Measurements from ENCODE around the gene FAM163B.
A peak's percentile ranks its signal among the peaks of the same experiment; 100 is the strongest.

Gene FAM163B

GRCh38 chr9:133615186-133615585, 6.0 kb upstream of the FAM163B start:
- DNase-seq: peak; percentile 85

- no peak for DNase-seq
Measured at GRCh38 chr9:133614678-133615077, 5.5 kb upstream of the FAM163B start.

DNA sequence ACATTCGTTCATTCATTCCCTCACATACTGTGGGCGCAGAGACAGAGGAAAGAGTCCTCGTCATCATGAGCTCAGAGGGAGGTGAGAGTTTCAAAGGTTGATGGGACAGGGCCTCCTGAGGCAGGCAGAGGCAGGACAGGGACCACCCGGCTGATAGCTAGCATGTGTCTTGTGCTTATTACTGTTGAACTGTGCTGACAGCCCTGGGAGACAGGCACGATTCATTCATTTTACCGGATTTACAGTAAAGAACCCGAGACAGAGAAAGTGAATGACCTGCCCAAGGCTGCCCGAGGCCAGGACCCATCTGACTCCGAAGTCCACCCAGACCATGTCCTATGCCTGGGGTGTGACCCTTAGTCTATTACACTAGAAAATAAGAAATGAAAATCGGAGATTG, 4.9 kb upstream of the FAM163B start:
- DNase-seq: no peak

GRCh38 chr9:133613432-133613831, 4.2 kb upstream of the FAM163B start:
- DNase-seq: no peak

DNA sequence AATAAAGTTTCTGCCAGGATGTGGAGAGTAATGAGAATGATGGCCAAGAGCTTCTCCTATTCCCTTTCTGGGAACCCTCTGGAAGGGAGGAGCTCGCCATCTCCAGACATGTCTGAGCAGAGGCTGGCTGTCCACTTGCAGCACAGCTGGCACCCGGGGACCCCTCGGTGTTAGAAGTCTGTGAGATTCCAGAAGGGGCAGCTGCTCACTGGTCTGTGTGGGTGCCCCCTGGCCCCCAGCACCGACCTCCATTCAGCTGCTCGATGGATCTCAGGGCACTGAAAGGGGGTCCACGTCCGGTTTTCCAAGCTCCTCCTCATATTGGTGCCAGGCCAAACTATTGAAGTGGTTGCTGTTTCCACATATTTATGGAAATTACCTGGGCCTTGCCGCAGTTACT, 3.6 kb upstream of the FAM163B start:
- no peak for DNase-seq

- DNase-seq: peak; percentile 30
Measured at GRCh38 chr9:133612051-133612450, 2.9 kb upstream of the FAM163B start.

DNA sequence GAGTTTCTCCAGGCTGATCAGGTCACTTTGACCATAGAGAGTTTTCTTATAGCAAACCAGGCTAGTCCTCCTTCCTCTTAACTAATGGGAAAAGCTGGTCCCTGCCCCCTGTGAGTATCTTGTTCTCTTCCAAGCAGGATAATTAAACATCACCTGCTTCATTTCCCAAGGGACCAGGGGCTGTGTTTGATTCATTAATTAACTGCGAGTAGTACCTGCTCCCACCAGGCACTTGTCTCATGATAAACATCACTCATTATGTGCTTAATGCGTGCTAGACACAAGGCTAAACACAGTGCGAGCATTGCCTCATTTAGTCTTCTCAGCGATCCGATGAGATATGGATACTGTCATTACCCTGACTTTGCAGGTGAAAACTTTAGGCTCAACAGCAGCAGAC, 1.7 kb upstream of the FAM163B start:
- peak; percentile 97 for DNase-seq

GRCh38 chr9:133608889-133609288, 300 bp downstream of the FAM163B start:
- DNase-seq: no peak

DNA sequence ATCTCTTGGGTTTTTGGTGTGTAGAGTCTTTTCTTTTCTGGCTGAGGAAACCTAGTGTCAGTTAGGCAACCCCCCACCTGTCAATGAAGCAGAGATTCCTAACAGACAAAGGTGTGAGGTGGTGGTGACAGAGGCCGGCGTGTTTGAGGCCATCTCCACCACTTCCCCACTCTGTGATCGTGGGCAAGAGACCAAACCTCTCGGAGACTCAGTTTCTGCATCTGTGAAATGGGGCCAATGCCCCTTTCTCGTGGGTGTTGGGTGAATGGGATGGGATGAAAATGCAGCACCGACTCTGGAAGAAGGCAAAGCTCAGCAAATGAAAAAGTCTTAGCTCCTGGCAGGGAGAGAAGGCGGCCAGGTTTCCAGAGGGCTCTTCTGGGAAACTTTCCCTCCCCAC, 807 bp downstream of the FAM163B start:
- DNase-seq: no peak

DNA sequence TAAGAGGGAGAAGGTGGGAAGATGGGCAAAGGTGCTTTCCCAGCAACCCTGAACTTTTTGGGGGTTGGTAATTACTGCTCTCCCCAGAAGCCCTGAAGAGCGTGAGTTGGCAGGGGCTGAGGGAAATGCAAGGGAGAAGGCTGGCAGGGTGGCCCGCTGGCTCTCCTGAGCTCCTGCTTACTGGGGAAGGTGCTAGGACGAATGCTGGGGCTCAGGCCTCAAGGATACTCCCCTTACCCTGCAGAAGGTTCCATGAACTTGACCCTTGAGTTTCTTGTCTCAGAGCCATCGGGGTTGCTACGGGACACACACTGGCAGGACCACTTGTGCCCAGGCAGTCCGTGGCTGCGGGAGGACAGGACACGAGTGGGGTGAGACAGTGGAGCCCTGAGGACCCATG, 1.2 kb downstream of the FAM163B start:
- DNase-seq: no peak

DNA sequence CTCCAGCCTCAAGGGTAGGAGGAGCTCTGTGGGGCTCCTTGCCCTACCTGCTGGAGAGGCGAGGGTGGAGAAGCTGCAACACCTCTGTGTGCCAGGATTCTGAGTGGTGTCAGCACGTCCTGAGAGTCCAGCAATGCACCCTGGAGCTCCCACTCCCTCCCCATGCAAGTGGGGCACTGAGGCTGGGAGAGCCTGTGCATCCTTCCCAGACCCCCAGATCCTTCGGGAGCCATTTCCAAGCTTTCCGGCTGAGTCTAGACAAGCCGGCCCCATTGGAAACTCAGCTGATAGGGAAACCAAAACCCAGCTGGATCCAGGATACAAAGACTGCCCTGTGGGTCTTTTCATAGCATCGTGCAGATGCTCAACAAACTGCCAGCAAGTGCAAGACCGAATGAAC, 1.8 kb downstream of the FAM163B start:
- DNase-seq: no peak

- DNase-seq: peak; percentile 18
Measured at GRCh38 chr9:133606708-133607025, 2.5 kb downstream of the FAM163B start.

DNA sequence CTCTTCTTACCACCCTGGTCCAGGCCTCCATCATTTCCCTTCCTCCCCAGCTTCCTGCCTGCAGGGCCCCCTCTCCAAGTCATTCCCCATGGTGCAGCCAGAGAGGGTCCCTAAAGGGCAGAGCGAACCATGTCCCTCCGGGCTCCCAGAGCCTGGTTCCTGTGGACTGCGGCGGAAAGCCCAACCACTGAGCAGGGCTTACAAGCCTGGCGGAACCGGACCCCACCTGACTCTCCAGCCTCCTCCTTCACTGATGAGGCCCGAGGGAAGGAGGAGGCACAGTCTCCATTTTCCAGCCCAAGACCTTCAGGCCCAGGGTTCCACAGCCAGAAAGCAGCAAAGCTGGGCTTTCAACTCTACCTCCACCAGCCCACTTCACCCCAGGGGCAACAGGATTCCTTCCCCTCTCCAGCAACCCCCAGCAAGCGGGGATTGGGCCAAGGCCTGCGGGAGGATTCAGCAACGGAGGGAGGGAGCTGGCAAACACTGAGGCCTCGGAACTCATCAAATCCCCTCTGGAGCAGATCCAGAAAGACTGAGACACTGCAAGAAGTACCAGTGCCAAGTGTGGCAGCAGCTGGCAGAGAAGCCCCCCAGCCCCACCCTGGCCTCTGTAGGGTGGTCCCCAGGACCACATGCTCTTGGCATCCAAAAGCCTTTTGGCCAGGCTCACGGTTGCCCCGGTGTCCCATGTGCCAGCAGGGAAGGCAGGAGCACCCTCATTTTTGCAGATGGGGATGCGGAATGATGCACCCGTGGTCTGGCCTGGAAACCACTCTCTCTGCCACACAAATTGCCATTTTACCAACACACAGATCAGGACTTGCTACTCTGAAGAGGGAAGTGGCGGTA, 3.1 kb downstream of the FAM163B start:
- DNase-seq: no peak

GRCh38 chr9:133605446-133605845, 3.7 kb downstream of the FAM163B start:
- DNase-seq: no peak

DNA sequence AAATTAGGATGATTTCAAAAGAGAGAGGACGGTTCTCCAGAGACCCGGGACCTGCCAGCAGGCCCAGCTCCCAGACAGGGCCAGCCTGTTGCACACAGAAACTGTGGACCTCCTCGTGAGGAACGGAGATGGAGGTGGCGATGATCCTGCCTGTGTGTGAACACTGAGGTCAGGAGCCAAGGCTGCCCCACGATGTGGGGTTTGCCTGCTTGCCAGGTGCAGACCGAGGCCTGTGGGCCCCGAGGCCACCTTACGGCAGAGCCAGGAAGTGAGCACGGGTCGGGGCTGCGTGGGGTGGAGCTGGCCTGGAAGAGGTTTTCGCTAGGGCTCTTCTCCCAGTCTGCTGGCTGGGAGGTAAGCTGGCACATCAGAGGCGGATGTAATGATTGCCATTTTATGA, 4.3 kb downstream of the FAM163B start:
- DNase-seq: no peak

DNA sequence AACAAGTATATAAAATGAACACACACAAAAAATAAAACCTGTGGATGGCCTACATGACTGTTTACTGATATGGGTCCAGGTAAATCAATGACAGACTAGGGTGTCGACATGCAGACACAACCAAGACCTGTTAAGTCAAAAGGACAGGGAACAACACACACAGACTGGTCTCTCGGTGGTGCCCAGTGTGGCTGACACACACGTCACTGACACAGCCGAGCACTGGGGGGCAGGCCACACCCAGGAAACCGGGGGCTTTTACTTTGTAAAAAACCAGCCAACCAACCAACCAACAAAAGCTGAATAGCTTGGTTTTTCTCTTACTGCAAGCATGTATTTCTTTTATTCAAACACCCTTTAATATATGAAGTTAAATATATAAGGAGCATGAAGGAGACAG, 5.0 kb downstream of the FAM163B start:
- peak; percentile 43 for DNase-seq

GRCh38 chr9:133603135-133603927, 5.9 kb downstream of the FAM163B start:
- DNase-seq: no peak

DNA sequence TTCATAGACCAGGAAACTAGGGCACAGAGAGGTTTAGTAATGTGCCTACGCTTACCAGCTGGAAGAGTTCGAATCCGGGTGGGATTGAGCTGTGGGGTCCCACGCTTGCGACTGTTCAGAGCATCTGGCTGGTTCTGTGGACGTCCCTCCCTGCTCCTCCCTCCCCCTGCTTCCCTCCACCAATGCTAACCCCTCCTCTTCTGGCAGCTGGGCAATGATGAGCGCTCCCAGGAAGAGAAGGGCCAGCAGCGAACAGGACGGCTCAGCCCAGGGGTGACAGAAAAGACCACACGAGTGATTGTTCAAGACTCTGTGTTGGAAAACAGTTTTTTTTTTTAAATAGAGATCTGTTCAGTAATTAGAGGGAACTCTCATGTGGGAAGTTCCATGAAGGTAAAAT, 6.9 kb downstream of the FAM163B start:
- DNase-seq: no peak

GRCh38 chr9:133601746-133602145, 7.4 kb downstream of the FAM163B start:
- DNase-seq: no peak

- no peak for DNase-seq
Measured at GRCh38 chr9:133600739-133601138, 8.4 kb downstream of the FAM163B start.

- DNase-seq: no peak
Measured at GRCh38 chr9:133599470-133600173, 9.6 kb downstream of the FAM163B start.

DNA sequence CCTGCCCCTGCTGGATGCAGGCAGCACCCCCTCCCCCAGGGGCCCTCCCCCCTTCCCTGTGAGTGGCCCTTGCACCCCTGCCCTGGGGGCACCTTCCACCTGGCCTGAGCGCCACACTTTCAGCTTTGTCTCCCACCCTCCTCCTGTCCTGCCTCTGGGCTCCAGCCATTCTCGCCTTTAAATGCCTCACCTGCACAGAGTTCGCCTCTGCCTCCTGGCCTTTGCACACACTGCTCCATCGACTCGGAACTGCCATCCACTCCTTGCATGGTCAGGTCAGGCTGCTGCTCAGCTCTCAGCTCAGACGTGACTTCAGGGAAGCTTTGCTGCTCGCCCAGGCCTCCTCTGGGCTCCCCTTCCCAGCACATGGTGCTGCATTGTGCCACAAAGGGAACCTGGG, 10.2 kb downstream of the FAM163B start:
- no peak for DNase-seq

- peak; percentile 61 for DNase-seq
Measured at GRCh38 chr9:133597316-133597957, 11.8 kb downstream of the FAM163B start.
